HG02943 (cell line): Measurements from ENCODE around the gene PSMC3IP.
"Not testable (repeated sequence)": the region's sequence is repeated elsewhere in the genome, so short reads cannot be mapped to it uniquely, and the experiment has no call there.

ENCODE experiments used
- ATAC-seq: cut with Tn5 transposase; IDR thresholded peaks from one replicate; pipeline ENCODE4 v1.9.1; 2021; ENCODE audit warnings: mild to moderate bottlenecking, low read depth, moderate library complexity; ENCODE audit not compliant: unreplicated experiment

PSMC3IP gene

GRCh38 chr17:42562388-42563142, 15.0 kb downstream of the PSMC3IP start:
- ATAC-seq = no peak

GRCh38 chr17:42561897-42562387, 15.6 kb downstream of the PSMC3IP start, which contains the start of gene COASY:
TSS of gene COASY (plus strand) at chr17:42562148. CDS start at chr17:42562623, 475 bp downstream.
- ATAC-seq = peak; percentile 47

GRCh38 chr17:42560246-42560645, 17.3 kb downstream of the PSMC3IP start:
- ATAC-seq = no peak

- ATAC-seq = no peak
Measured at GRCh38 chr17:42559075-42559474, 18.5 kb downstream of the PSMC3IP start.

GRCh38 chr17:42555961-42556617, 21.4 kb downstream of the PSMC3IP start:
- not testable (repeated sequence) for ATAC-seq

- no peak for ATAC-seq
Measured at GRCh38 chr17:42555122-42555622, 22.4 kb downstream of the PSMC3IP start.

DNA sequence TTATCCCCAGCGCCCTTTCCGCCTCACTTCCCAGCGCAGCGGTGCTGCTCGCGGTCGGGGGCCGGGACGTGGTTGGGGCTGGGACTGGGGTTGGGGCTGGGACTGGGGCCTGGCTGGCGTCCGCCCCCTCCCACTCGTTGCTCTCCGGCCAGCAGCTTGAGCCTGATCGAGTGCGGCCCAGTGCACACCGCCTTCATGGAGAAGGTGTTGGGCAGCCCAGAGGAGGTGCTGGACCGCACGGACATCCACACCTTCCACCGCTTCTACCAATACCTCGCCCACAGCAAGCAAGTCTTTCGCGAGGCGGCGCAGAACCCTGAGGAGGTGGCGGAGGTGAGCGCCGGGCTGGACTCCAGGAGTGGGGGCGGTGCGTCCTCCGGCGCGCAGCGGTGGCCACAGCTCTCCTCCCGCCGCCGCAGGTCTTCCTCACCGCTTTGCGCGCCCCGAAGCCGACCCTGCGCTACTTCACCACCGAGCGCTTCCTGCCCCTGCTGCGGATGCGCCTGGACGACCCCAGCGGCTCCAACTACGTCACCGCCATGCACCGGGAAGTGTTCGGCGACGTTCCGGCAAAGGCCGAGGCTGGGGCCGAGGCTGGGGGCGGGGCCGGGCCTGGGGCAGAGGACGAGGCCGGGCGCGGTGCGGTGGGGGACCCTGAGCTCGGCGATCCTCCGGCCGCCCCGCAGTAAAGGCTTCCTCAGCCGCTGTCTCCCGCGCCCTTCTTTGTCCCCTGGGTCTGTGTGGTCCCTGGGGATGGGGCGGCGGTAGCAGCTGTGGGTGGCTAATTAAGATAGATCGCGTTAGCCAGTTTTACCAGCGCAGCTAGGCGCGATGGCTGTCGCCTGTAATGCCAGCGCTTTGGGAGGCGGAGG, 23.0 kb downstream of the PSMC3IP start:
- ATAC-seq = peak; percentile 72

GRCh38 chr17:42553866-42554249, 23.7 kb downstream of the PSMC3IP start:
- ATAC-seq = no peak

GRCh38 chr17:42553161-42553818, 24.2 kb downstream of the PSMC3IP start:
- no peak for ATAC-seq

DNA sequence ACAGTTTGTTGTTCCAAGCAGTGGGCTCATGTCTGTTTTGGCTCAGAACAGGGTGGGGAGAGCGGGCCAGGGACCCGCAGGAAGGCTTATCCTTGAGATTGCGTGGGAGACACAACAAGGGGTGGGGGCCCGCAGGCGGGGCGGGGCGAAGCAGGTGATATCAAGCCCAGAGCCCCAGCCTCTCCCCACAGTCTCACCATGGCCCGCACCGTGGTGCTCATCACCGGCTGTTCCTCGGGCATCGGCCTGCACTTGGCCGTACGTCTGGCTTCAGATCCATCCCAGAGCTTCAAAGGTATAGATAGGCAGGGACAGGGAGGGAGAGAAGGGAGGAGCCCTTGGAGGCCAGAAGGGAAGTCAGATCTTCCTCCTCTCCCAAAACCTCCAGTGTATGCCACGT, 24.8 kb downstream of the PSMC3IP start, which contains the start of gene HSD17B1:
Gene HSD17B1, plus strand, starts transcription at position 188 of the 400 bp plus-strand sequence. Its CDS starts 11 bp downstream, at position 199.
- ATAC-seq = not testable (repeated sequence)

DNA sequence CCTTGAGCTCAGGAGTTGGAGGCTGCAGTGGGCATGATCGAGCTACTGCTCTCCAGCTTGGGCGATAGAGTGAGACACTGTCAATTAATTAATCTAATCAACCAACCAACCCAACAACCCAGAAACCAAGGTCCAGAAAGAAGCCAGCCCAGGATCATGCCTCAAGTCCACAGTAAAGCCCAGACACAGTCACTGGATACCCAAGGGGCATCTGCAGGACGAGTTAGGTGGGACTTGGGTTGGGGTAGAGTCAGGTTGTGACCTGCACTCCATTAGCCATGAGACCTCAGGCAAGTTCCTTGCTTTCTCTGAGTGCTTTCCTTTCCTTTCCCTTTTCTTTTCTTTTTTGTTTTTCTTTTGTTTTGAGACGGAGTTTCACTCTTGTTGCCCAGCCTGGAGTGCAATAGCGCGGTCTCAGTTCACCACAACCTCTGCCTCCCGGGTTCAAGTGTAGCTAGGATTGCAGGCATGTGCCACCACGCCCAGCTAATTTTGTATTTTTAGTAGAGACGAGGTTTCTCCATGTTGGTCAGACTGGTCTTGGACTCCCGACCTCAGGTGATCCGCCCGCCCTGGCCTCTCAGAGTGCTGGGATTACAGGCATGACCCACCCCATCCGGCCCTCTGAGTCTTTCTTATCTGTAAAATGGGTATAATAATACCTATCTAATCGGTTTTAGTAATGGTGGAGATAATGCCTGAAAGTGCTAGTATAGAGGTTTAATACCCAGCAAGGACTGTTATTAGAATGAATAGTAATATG, 28.4 kb downstream of the PSMC3IP start:
- ATAC-seq = no peak

DNA sequence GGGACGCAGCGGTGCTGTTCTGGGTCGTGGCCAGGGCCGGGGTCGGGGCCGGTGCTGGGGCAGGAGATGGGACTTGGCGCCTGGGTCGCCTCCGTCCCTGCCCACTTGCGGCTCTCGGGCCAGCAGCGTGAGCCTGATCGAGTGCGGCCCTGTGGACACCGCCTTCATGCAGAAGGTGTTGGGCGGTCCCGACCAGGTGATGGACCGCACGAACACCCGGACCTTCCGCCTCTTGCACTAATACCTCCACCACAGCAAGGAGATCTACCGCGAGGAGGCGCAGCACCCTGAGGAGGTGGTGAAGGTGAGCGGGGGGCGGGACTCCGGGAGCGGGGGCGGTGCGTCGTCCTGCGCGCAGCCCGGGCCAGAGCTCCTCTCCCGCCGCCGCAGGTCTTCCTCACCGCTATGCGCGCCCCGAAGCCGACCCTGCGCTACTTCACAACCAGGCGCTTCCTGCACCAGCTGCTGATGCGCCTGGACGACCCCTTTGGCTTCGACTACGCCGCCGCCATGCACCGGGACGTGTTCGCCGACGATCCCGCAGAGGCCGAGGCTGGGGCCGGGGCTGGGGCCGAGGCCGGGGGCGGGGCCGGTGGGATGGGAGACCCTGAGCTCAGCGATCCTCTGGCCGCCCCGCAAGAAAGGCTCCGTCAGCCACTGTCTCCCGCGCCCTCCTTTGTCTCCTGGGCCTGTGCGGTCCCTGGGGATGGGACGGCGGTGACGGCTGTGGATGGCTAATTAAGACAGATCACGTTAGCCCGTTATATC, 29.3 kb downstream of the PSMC3IP start:
- no peak for ATAC-seq

- no peak for ATAC-seq
Measured at GRCh38 chr17:42547698-42548069, 29.8 kb downstream of the PSMC3IP start.

DNA sequence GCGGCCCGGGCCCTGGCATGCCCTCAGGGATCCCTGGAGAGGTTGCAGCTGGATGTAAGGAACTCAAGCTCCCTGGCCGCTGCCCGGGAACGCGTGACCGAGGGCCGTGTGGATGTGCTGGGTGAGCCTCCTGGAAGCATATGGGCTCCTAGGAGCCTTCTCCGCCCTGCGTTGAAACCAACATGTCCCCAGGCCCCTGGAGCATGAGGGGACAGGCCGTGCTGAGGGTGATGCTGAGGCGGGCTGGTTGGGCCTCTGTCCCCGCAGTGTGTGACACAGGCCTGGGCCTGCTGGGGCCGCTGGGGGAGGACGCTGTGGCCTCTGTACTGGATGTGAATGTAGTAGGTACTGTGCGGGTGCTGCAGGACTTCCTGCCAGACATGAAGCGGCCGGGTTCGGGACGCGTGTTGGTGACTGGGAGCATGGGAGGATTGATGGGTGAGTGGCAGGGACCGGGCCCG, 30.5 kb downstream of the PSMC3IP start:
- ATAC-seq = no peak

DNA sequence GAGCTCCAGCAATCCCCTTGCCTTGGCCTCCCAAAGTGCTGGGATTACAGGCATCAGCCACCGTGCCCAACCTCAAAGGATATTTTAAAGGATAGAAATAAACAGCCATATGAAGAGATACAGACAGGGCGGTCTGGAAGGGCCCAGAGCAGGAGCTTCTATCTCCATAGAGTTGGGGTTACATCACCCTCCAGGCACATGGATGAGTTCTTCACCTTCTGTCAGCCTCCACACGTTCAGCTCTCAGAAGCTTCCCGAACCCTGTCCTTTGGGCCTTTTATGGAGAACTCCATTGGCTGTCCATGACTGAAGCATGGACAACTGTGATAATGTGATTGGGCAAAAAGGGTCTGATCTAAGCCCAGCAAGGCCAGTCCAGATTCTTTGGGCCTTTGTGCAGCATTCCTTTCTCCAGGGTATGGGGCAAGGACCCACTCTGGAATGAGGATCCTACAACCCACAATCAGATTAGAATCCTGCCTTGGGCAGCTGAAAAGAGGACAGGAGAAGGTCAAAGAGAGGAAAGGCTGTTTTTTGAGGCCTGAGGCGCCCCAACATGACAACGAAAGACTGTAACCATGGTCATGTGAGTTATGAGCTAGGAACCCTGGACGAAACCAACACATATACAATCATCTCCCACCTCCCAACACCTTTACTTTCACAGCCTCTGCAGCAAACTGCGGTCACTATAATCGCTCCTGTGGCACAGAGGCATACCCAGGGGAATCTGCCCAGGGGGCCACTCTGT, 31.6 kb downstream of the PSMC3IP start:
- not testable (repeated sequence) for ATAC-seq

GRCh38 chr17:42544874-42545283, 32.6 kb downstream of the PSMC3IP start:
- ATAC-seq = no peak

- ATAC-seq = no peak
Measured at GRCh38 chr17:42543190-42544079, 34.1 kb downstream of the PSMC3IP start.
